GM06990 (cell line): ENCODE measurements around the gene NEB.

Source experiments
- DNase-seq: peaks from one replicate; pipeline ENCODE4 v3.0.0-alpha.2; 2011; ENCODE audit not compliant: insufficient read length; ENCODE audit errors: extremely low read depth
- H3K27me3 ChIP-seq: replicated peaks from 2 replicates; pipeline ENCODE4 v1.6.0; 2011; ENCODE audit warnings: low read length; ENCODE audit not compliant: control insufficient read depth, insufficient read depth
- H3K36me3 ChIP-seq: 2 replicates; pipeline ENCODE4 v1.5.1; 2011; ENCODE audit warnings: low read length; ENCODE audit not compliant: control insufficient read depth, insufficient read depth
- H3K4me3 ChIP-seq: replicated peaks from 2 replicates; pipeline ENCODE4 v1.5.1; 2011; ENCODE audit warnings: low read depth, mild to moderate bottlenecking, control low read depth, low read length
- CTCF ChIP-seq: IDR thresholded peaks from 2 replicates; pipeline ENCODE4 v1.5.1; 2011; ENCODE audit warnings: low read length, control low read depth, mild to moderate bottlenecking, inconsistent platforms; ENCODE audit not compliant: insufficient read depth, poor library complexity, severe bottlenecking

NEB gene

GRCh38 chr2:151765760-151766410 lies 31.6 kb upstream of the NEB start:
- DNase-seq: no peak
- no peaks in the 10 kb centered on the region for H3K27me3 ChIP-seq
- no peak for TF ChIP-seq CTCF
- H3K4me3 ChIP-seq: no peak overlapping the region
- H3K36me3 ChIP-seq: no peaks in the 10 kb centered on the region

GRCh38 chr2:151762694-151763093 lies 28.4 kb upstream of the NEB start:
- Histone ChIP-seq H3K27me3 (no peaks in the 10 kb centered on the region), H3K4me3 (no peak overlapping the region), H3K36me3 (no peaks in the 10 kb centered on the region)
- DNase-seq: no peak
- no peak for TF ChIP-seq CTCF

- no peaks in the 10 kb centered on the region for H3K36me3 ChIP-seq
- TF ChIP-seq CTCF: no peak
- no peak for DNase-seq
Measured at GRCh38 chr2:151761687-151762086, 27.4 kb upstream of the NEB start.

GRCh38 chr2:151761193-151761592 lies 26.9 kb upstream of the NEB start:
- no peak for TF ChIP-seq CTCF
- no peaks in the 10 kb centered on the region for H3K27me3 ChIP-seq
- no peak for DNase-seq

More at GRCh38 chr2:151761687-151762086, 27.4 kb upstream of the NEB start:
- no peaks in the 10 kb centered on the region for H3K27me3 ChIP-seq
- no peak overlapping the region for H3K4me3 ChIP-seq

GRCh38 chr2:151760139-151760650 lies 25.9 kb upstream of the NEB start:
- TF ChIP-seq CTCF: no peak
- Histone ChIP-seq H3K36me3 (no peaks in the 10 kb centered on the region), H3K27me3 (no peaks in the 10 kb centered on the region), H3K4me3 (no peak overlapping the region)
- DNase-seq: no peak

More at GRCh38 chr2:151761193-151761592, 26.9 kb upstream of the NEB start:
- H3K36me3 ChIP-seq: no peaks in the 10 kb centered on the region
- no peak overlapping the region for H3K4me3 ChIP-seq
